ENCODE measurements around the gene CEP295NL.

CEP295NL gene

GRCh38 chr17:78924481-78925151 is 21.6 kb upstream of the CEP295NL start:
- H3K4me3 ChIP-seq (ENCODE audit: low read depth, low read length), result peak overlapping the region; percentile 68

GRCh38 chr17:78923660-78924453 is 20.9 kb upstream of the CEP295NL start:
- TF ChIP-seq CTCF (IDR thresholded peaks at IDR 0.05; ENCODE audit: low read depth, low read length), result no peak
- DNase-seq, result peak; percentile 86
- peak overlapping the region; percentile 68 for H3K4me3 ChIP-seq (ENCODE audit: low read depth, low read length)
- peaks cover 22% of the 10 kb centered on the region for H3K36me3 ChIP-seq
- H3K27ac ChIP-seq, result no peak overlapping the region
- no peaks in the 10 kb centered on the region for H3K9me3 ChIP-seq (ENCODE audit: severe bottlenecking)
- no peaks in the 10 kb centered on the region for H3K27me3 ChIP-seq (ENCODE audit: insufficient read depth, low read depth, severe bottlenecking)

More at GRCh38 chr17:78924481-78925151, 21.6 kb upstream of the CEP295NL start:
- no peak for DNase-seq
- no peak for TF ChIP-seq CTCF (IDR thresholded peaks at IDR 0.05; ENCODE audit: low read depth, low read length)
- peaks cover 18% of the 10 kb centered on the region for H3K36me3 ChIP-seq
- H3K9me3 ChIP-seq (ENCODE audit: severe bottlenecking), result no peaks in the 10 kb centered on the region
- H3K27me3 ChIP-seq (ENCODE audit: insufficient read depth, low read depth, severe bottlenecking), result no peaks in the 10 kb centered on the region
- H3K27ac ChIP-seq, result peak overlapping the region; percentile 35; the same call in 1 of the 2 replicates

- DNase-seq, result no peak
- Histone ChIP-seq H3K9me3 (ENCODE audit: severe bottlenecking) (no peaks in the 10 kb centered on the region), H3K36me3 (peaks cover 25% of the 10 kb centered on the region), H3K27ac (no peak overlapping the region), H3K27me3 (ENCODE audit: insufficient read depth, low read depth, severe bottlenecking) (no peaks in the 10 kb centered on the region), H3K4me3 (ENCODE audit: low read depth, low read length) (no peak overlapping the region)
- no peak for TF ChIP-seq CTCF (IDR thresholded peaks at IDR 0.05; ENCODE audit: low read depth, low read length)
These were observed 20.0 kb upstream of the CEP295NL start for GRCh38 chr17:78922816-78923498.

GRCh38 chr17:78921437-78921971 is 18.5 kb upstream of the CEP295NL start:
- H3K36me3 ChIP-seq, result peaks cover 35% of the 10 kb centered on the region
- H3K27ac ChIP-seq, result no peak overlapping the region
- no peak for TF ChIP-seq CTCF (IDR thresholded peaks at IDR 0.05; ENCODE audit: low read depth, low read length)
- no peak overlapping the region for H3K4me3 ChIP-seq (ENCODE audit: low read depth, low read length)
- H3K9me3 ChIP-seq (ENCODE audit: severe bottlenecking), result no peaks in the 10 kb centered on the region
- H3K27me3 ChIP-seq (ENCODE audit: insufficient read depth, low read depth, severe bottlenecking), result no peaks in the 10 kb centered on the region
- DNase-seq, result no peak

- H3K4me3 ChIP-seq (ENCODE audit: low read depth, low read length), result no peak overlapping the region
- no peak for DNase-seq
- H3K9me3 ChIP-seq (ENCODE audit: severe bottlenecking), result no peaks in the 10 kb centered on the region
- no peak for TF ChIP-seq CTCF (IDR thresholded peaks at IDR 0.05; ENCODE audit: low read depth, low read length)
- H3K27ac ChIP-seq, result no peak overlapping the region
- H3K27me3 ChIP-seq (ENCODE audit: insufficient read depth, low read depth, severe bottlenecking), result no peaks in the 10 kb centered on the region
- peaks cover 35% of the 10 kb centered on the region for H3K36me3 ChIP-seq
These were observed 17.5 kb upstream of the CEP295NL start for GRCh38 chr17:78920528-78920927.
